Suprapubic skin (tissue), 4 donors: Measurements from ENCODE around the gene HLF. TPM values are rescaled to one million over a fixed set of nuclear protein-coding genes. Genes with fewer than 3 reads are reported as not detected.

ENCODE experiments used
- DNase-seq, 2 donors: peaks; one replicate each; pipeline ENCODE4 v3.0.0-alpha.2; 2019; ENCODE audit warnings: low spot score in 2 of 2
- H3K27ac ChIP-seq: fragments of 200-600 bp; sonication (generic); one replicate; pipeline ENCODE4 v1.5.1; 2019
- H3K27me3 ChIP-seq: fragments of 200-600 bp; sonication (generic); one replicate; pipeline ENCODE4 v1.5.1; 2019
- H3K36me3 ChIP-seq: fragments of 200-600 bp; sonication (generic); one replicate; pipeline ENCODE4 v1.5.1; 2019
- H3K4me1 ChIP-seq: fragments of 200-600 bp; sonication (generic); one replicate; pipeline ENCODE4 v1.5.1; 2019
- H3K4me3 ChIP-seq: fragments of 200-600 bp; sonication (generic); one replicate; pipeline ENCODE4 v1.5.1; 2019; ENCODE audit warnings: mild to moderate bottlenecking
- H3K9me3 ChIP-seq: fragments of 200-600 bp; sonication (generic); one replicate; pipeline ENCODE4 v1.5.1; 2019
- EP300 ChIP-seq: sonication (generic); formaldehyde crosslinking; IDR thresholded peaks from one replicate; pipeline ENCODE4 v1.6.1; 2017; ENCODE audit warnings: antibody characterized with exemption
- POLR2A ChIP-seq, 2 donors: fragments of 450-650 bp; IDR thresholded peaks; one replicate each; pipeline ENCODE4 v1.6.1; 2017; ENCODE audit warnings: antibody characterized with exemption in 2 of 2, mild to moderate bottlenecking in 2 of 2, moderate library complexity in 2 of 2
- POLR2AphosphoS5 ChIP-seq, 3 donors: sonication (generic); formaldehyde crosslinking; IDR thresholded peaks; one replicate each; pipeline ENCODE4 v1.6.1; 2017; ENCODE audit warnings: antibody characterized with exemption in 3 of 3
- WGBS: methylation state at CpG from one replicate; pipeline ENCODE4 v1.1.5; 2018; 5-methylcytosine and 5-hydroxymethylcytosine counted together
- total RNA-seq, 4 donors: library from RNA; depleted of rRNA; stranded (reverse); fragments of >200 nt; gene quantifications; one replicate each; pipeline ENCODE4 v1.1.0, GENCODE V29; 2016
- TF ChIP-seq, protein P1 (sequence below), 2 donors: fragments of 200-600 bp in 1 of 2; fragments of 450-650 bp in 1 of 2; sonication (generic) in 1 of 2; IDR thresholded peaks; one replicate each; pipeline ENCODE4 v1.5.1; 2016 to 2019; ENCODE audit warnings: antibody characterized with exemption in 2 of 2, mild to moderate bottlenecking in 1 of 2, moderate library complexity in 1 of 2

Gene HLF, protein sequence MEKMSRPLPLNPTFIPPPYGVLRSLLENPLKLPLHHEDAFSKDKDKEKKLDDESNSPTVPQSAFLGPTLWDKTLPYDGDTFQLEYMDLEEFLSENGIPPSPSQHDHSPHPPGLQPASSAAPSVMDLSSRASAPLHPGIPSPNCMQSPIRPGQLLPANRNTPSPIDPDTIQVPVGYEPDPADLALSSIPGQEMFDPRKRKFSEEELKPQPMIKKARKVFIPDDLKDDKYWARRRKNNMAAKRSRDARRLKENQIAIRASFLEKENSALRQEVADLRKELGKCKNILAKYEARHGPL
- 10 to 100 TPM; 26.2 to 41.8 (median 36.5) TPM for total RNA-seq

DNA sequence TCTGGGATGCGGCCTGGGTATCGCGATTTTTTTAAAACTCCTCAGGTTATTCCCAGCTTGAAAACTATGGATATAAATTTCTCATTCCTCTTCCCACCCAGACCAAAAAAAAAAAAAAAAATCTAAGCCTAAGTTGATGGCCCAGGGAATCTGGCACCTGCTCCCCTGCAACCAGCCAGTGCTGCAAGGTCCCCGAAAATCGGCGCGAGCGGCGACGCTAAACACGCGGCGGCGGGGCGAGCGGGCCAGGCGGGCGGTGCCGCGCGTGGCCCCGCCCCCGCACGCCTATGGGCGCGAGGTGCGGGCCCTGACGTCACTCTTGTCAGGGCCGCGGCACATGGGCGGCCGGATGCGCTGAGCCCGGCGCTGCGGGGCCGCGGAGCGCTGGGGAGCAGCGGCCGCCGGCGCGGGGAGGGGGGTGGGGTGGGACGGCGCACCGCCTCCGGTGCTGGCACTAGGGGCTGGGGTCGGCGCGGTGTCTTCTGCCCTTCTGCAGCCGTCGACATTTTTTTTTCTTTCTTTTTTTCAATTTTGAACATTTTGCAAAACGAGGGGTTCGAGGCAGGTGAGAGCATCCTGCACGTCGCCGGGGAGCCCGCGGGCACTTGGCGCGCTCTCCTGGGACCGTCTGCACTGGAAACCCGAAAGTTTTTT, at the start of gene HLF:
Gene HLF (plus strand): TSS at position 316 of the 654 bp plus-strand sequence. CDS start 525 bp downstream, outside the sequence.
- WGBS = 1% methylated on average over 43 of the region's 64 CpGs
- no peaks in the 10 kb centered on the region for H3K27me3 ChIP-seq
- TF ChIP-seq, protein P1, sequence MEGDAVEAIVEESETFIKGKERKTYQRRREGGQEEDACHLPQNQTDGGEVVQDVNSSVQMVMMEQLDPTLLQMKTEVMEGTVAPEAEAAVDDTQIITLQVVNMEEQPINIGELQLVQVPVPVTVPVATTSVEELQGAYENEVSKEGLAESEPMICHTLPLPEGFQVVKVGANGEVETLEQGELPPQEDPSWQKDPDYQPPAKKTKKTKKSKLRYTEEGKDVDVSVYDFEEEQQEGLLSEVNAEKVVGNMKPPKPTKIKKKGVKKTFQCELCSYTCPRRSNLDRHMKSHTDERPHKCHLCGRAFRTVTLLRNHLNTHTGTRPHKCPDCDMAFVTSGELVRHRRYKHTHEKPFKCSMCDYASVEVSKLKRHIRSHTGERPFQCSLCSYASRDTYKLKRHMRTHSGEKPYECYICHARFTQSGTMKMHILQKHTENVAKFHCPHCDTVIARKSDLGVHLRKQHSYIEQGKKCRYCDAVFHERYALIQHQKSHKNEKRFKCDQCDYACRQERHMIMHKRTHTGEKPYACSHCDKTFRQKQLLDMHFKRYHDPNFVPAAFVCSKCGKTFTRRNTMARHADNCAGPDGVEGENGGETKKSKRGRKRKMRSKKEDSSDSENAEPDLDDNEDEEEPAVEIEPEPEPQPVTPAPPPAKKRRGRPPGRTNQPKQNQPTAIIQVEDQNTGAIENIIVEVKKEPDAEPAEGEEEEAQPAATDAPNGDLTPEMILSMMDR (IDR thresholded peaks at IDR 0.05) = no peak
- TF ChIP-seq POLR2A (IDR thresholded peaks at IDR 0.05) (peak in 1 of 2 donors; percentile 53), POLR2AphosphoS5 (IDR thresholded peaks at IDR 0.05) (no peak), EP300 (no peak)
- peak within 1 kb of the TSS; percentile 84 for H3K27ac ChIP-seq
- no peaks in the 10 kb centered on the region for H3K9me3 ChIP-seq
- peak; percentile 83 to 87 for DNase-seq
- peaks cover 38% of the 10 kb centered on the region for H3K4me1 ChIP-seq
- H3K4me3 ChIP-seq = peak within 1 kb of the TSS; percentile 79
- H3K36me3 ChIP-seq = no peaks in the 10 kb centered on the region

DNA sequence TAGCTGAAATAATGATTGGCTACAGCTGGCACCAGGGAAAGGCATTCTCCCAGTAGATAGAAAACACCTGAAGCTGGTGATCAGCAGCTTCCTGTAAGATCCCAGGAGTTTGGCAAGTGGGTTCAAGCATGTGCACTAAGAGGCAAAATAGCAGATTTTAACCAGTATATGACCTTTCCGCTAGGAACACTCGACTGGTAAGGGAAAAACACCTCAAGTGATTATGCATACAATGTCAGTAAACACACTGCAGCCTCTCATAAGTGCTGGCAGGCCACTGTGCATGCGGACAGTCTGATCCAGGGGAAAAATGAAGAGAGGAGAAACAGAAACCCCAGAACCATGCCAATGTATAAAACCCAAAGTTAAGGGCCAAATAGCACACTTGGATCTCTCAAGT, 49.0 kb upstream of the HLF start:
- Histone ChIP-seq H3K4me1 (no peaks in the 10 kb centered on the region), H3K4me3 (no peak overlapping the region), H3K9me3 (no peaks in the 10 kb centered on the region), H3K36me3 (no peaks in the 10 kb centered on the region), H3K27ac (no peak overlapping the region), H3K27me3 (no peaks in the 10 kb centered on the region)
- TF ChIP-seq POLR2A (IDR thresholded peaks at IDR 0.05) (no peak), POLR2AphosphoS5 (IDR thresholded peaks at IDR 0.05) (no peak), EP300 (no peak)
- TF ChIP-seq, protein P1 (IDR thresholded peaks at IDR 0.05) = no peak
- no peak for DNase-seq
- 95% methylated on average over 3 of the region's 3 CpGs for WGBS

DNA sequence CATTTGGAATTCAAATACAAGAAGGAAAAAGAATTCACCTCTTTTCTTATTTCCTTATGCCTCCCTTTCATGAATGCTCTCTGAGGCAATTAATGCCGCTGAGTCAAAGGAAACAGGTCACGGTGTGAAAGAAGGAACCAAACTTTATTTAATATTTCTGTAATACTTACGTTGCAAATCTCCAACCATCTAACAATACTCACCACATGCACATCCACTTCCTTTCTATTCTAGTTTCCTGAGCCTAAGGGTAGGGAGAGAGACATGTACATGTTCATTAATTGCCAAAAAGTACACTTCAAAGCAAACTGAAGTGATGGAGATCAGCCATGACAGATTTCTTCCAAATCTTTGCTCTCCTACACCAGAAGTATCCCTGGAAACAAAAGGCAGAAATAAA, 47.9 kb upstream of the HLF start:
- TF ChIP-seq EP300 = no peak
- TF ChIP-seq, protein P1 (IDR thresholded peaks at IDR 0.05) = no peak
- no peak for TF ChIP-seq POLR2AphosphoS5 (IDR thresholded peaks at IDR 0.05)
- TF ChIP-seq POLR2A (IDR thresholded peaks at IDR 0.05) = no peak
- H3K4me3 ChIP-seq = no peak overlapping the region
- no peaks in the 10 kb centered on the region for H3K4me1 ChIP-seq
- no peaks in the 10 kb centered on the region for H3K36me3 ChIP-seq
- H3K27me3 ChIP-seq = no peaks in the 10 kb centered on the region
- no peaks in the 10 kb centered on the region for H3K9me3 ChIP-seq
- H3K27ac ChIP-seq = no peak overlapping the region
- no peak for DNase-seq
- 59% methylated on average over 3 of the region's 3 CpGs for WGBS

DNA sequence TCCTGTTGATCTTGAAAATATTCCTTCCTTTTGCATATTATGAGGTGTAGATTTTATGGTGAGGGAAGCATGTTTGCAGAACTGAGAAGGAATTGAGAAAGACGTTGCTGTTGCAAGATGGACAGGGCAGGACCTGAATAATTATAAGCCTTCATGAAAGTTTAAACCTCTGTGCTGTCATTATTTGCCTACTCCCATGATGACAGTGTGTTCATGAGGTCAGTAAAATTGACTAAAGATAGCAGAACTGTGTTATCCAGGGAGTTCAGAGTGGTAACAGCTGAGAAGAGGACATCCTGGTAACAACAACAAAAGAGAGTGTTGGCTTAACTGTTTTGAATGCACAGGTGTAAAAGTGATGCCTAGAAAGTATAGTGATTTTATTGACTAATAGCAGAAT, 45.3 kb upstream of the HLF start:
- H3K27ac ChIP-seq = no peak overlapping the region
- WGBS = 67% methylated on average over 1 of the region's 1 CpG
- H3K27me3 ChIP-seq = no peaks in the 10 kb centered on the region
- no peaks in the 10 kb centered on the region for H3K4me1 ChIP-seq
- no peak for DNase-seq
- TF ChIP-seq EP300 (no peak), POLR2AphosphoS5 (IDR thresholded peaks at IDR 0.05) (no peak), POLR2A (IDR thresholded peaks at IDR 0.05) (no peak)
- TF ChIP-seq, protein P1 (IDR thresholded peaks at IDR 0.05) = no peak
- no peak overlapping the region for H3K4me3 ChIP-seq
- no peaks in the 10 kb centered on the region for H3K9me3 ChIP-seq
- H3K36me3 ChIP-seq = no peaks in the 10 kb centered on the region

DNA sequence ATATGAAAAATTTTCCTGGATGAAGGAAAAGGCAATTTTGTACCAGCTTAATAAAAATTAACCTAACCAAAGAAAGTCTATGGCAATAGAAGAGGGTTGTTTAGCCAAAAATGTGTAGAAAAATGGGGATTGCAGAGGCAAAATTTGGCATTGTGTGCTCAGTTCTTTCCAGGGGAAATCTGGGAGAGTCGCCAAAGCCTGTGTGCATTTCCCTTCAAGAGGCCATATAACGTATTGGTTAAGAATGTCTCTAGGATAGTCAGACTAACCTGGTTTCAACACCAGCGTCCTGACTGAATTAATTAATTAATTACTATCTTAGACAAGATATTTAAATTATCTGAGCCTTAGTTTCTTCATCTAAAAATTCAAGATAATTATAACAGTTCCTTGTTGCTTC, 44.8 kb upstream of the HLF start:
- H3K4me1 ChIP-seq = no peaks in the 10 kb centered on the region
- no peaks in the 10 kb centered on the region for H3K27me3 ChIP-seq
- no peak for TF ChIP-seq POLR2A (IDR thresholded peaks at IDR 0.05)
- TF ChIP-seq, protein P1 (IDR thresholded peaks at IDR 0.05) = no peak
- no peak for TF ChIP-seq POLR2AphosphoS5 (IDR thresholded peaks at IDR 0.05)
- no peaks in the 10 kb centered on the region for H3K9me3 ChIP-seq
- WGBS = 48% methylated on average over 3 of the region's 3 CpGs
- H3K4me3 ChIP-seq = no peak overlapping the region
- H3K36me3 ChIP-seq = no peaks in the 10 kb centered on the region
- no peak for DNase-seq
- no peak overlapping the region for H3K27ac ChIP-seq
